ENCODE results near the gene MPV17.

Gene MPV17

GRCh38 chr2:27294928-27295327 lies 28.0 kb downstream of the MPV17 start:
- H3K79me2 ChIP-seq (ENCODE audit: insufficient read depth, low read length): no peaks in the 10 kb centered on the region
- TF ChIP-seq, protein P1, sequence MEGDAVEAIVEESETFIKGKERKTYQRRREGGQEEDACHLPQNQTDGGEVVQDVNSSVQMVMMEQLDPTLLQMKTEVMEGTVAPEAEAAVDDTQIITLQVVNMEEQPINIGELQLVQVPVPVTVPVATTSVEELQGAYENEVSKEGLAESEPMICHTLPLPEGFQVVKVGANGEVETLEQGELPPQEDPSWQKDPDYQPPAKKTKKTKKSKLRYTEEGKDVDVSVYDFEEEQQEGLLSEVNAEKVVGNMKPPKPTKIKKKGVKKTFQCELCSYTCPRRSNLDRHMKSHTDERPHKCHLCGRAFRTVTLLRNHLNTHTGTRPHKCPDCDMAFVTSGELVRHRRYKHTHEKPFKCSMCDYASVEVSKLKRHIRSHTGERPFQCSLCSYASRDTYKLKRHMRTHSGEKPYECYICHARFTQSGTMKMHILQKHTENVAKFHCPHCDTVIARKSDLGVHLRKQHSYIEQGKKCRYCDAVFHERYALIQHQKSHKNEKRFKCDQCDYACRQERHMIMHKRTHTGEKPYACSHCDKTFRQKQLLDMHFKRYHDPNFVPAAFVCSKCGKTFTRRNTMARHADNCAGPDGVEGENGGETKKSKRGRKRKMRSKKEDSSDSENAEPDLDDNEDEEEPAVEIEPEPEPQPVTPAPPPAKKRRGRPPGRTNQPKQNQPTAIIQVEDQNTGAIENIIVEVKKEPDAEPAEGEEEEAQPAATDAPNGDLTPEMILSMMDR (IDR thresholded peaks at IDR 0.05; ENCODE audit: low read length): no peak
- no peak for TF ChIP-seq EZH2 (IDR thresholded peaks at IDR 0.05; ENCODE audit: borderline replicate concordance, low read length)
- no peak overlapping the region for H3K27ac ChIP-seq (ENCODE audit: low read depth, low read length, poor library complexity, severe bottlenecking)

GRCh38 chr2:27291865-27292264 lies 31.0 kb downstream of the MPV17 start:
- peaks cover 26% of the 10 kb centered on the region for H3K4me1 ChIP-seq (ENCODE audit: insufficient read depth, low read length, severe bottlenecking)
- no peak overlapping the region for H3K9ac ChIP-seq (ENCODE audit: low read length)
- H3K4me2 ChIP-seq (ENCODE audit: low read length): no peak overlapping the region
- H3K9me3 ChIP-seq (ENCODE audit: low read length): no peaks in the 10 kb centered on the region
- H3K79me2 ChIP-seq (ENCODE audit: insufficient read depth, low read length): no peaks in the 10 kb centered on the region
- no peaks in the 10 kb centered on the region for H4K20me1 ChIP-seq (ENCODE audit: insufficient read depth, low read length)
- TF ChIP-seq, protein P1 (IDR thresholded peaks at IDR 0.05; ENCODE audit: low read length): peak; percentile 55
- TF ChIP-seq EZH2 (IDR thresholded peaks at IDR 0.05; ENCODE audit: borderline replicate concordance, low read length): no peak
- H3K4me3 ChIP-seq (ENCODE audit: low read depth, low read length, poor library complexity, severe bottlenecking): no peak overlapping the region
- H3K27me3 ChIP-seq (ENCODE audit: insufficient read depth, low read length): no peaks in the 10 kb centered on the region
- H3K27ac ChIP-seq (ENCODE audit: low read depth, low read length, poor library complexity, severe bottlenecking): no peak overlapping the region
- no peaks in the 10 kb centered on the region for H3K9me2 ChIP-seq (ENCODE audit: low read depth, low read length)
- no peak overlapping the region for H2AFZ ChIP-seq (ENCODE audit: low read length)
- H3F3A ChIP-seq (ENCODE audit: insufficient read depth, low read length): no peaks in the 10 kb centered on the region
- no peaks in the 10 kb centered on the region for H3K36me3 ChIP-seq (ENCODE audit: insufficient read depth, low read length)

More at GRCh38 chr2:27294928-27295327, 28.0 kb downstream of the MPV17 start:
- Histone ChIP-seq H3K36me3 (ENCODE audit: insufficient read depth, low read length) (no peaks in the 10 kb centered on the region), H3K4me1 (ENCODE audit: insufficient read depth, low read length, severe bottlenecking) (peaks cover 26% of the 10 kb centered on the region), H3F3A (ENCODE audit: insufficient read depth, low read length) (no peaks in the 10 kb centered on the region), H3K27me3 (ENCODE audit: insufficient read depth, low read length) (no peaks in the 10 kb centered on the region), H3K9me2 (ENCODE audit: low read depth, low read length) (no peaks in the 10 kb centered on the region), H4K20me1 (ENCODE audit: insufficient read depth, low read length) (no peaks in the 10 kb centered on the region), H2AFZ (ENCODE audit: low read length) (no peak overlapping the region), H3K9me3 (ENCODE audit: low read length) (no peaks in the 10 kb centered on the region), H3K9ac (ENCODE audit: low read length) (no peak overlapping the region), H3K4me2 (ENCODE audit: low read length) (no peak overlapping the region), H3K4me3 (ENCODE audit: low read depth, low read length, poor library complexity, severe bottlenecking) (no peak overlapping the region)

DNA sequence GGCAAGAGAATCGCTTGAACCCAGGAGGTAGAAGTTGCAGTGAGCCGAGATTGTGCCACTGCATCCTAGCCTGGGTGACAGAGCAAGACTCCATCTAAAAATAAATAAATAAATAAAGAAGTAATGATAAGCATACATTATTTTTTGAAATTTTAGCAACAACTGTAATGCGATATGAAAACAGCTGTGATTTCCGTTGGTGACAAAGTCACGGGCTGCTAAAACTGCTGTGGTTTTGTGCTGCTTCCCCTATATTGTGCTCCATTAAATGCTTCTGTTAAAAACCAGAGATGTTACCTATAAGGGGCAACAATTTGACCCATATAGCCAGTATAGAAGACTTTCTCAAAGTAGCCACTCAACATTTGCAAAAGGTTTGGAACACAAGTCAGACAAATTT lies 32.3 kb downstream of the MPV17 start:
- Histone ChIP-seq H3K27me3 (ENCODE audit: insufficient read depth, low read length) (no peaks in the 10 kb centered on the region), H3K4me2 (ENCODE audit: low read length) (no peak overlapping the region; the same call in 1 of the 2 replicates), H3K9me2 (ENCODE audit: low read depth, low read length) (no peaks in the 10 kb centered on the region), H3F3A (ENCODE audit: insufficient read depth, low read length) (no peaks in the 10 kb centered on the region), H3K9ac (ENCODE audit: low read length) (no peak overlapping the region), H3K27ac (ENCODE audit: low read depth, low read length, poor library complexity, severe bottlenecking) (no peak overlapping the region), H3K36me3 (ENCODE audit: insufficient read depth, low read length) (no peaks in the 10 kb centered on the region), H3K9me3 (ENCODE audit: low read length) (no peaks in the 10 kb centered on the region), H3K4me3 (ENCODE audit: low read depth, low read length, poor library complexity, severe bottlenecking) (no peak overlapping the region), H3K4me1 (ENCODE audit: insufficient read depth, low read length, severe bottlenecking) (peaks cover 26% of the 10 kb centered on the region), H4K20me1 (ENCODE audit: insufficient read depth, low read length) (no peaks in the 10 kb centered on the region), H2AFZ (ENCODE audit: low read length) (no peak overlapping the region), H3K79me2 (ENCODE audit: insufficient read depth, low read length) (no peaks in the 10 kb centered on the region)
- TF ChIP-seq, protein P1 (IDR thresholded peaks at IDR 0.05; ENCODE audit: low read length): no peak
- no peak for TF ChIP-seq EZH2 (IDR thresholded peaks at IDR 0.05; ENCODE audit: borderline replicate concordance, low read length)
